ENCODE measurements around the gene SORCS2.

GRCh38 chr4:7340553-7341433, 148.5 kb downstream of the SORCS2 start:
- TF ChIP-seq CTCF (IDR thresholded peaks at IDR 0.05; ENCODE audit: insufficient read depth, low read depth, low read length) (no peak), EZH2 (IDR thresholded peaks at IDR 0.05; ENCODE audit: insufficient read depth, low read length) (no peak)

Data from astrocyte (in vitro differentiated cells and primary cell).